Ishikawa (cell line): ENCODE results near the gene EIF4ENIF1.

Source experiments
- CEBPB ChIP-seq: IDR thresholded peaks from 2 replicates; pipeline ENCODE4 v1.6.1; 2012
- CREB1 ChIP-seq: IDR thresholded peaks from 2 replicates; pipeline ENCODE4 v1.6.1; 2012; ENCODE audit warnings: low read depth
- EGR1 ChIP-seq: IDR thresholded peaks from 2 replicates; pipeline ENCODE4 v1.6.1; 2012
- EP300 ChIP-seq: IDR thresholded peaks from 2 replicates; pipeline ENCODE4 v1.6.1; 2012; ENCODE audit warnings: borderline replicate concordance
- FOXM1 ChIP-seq: IDR thresholded peaks from 2 replicates; pipeline ENCODE4 v1.6.1; 2012; ENCODE audit warnings: low read depth, borderline replicate concordance
- NFIC ChIP-seq: IDR thresholded peaks from 2 replicates; pipeline ENCODE4 v1.6.1; 2012
- RAD21 ChIP-seq: IDR thresholded peaks from 2 replicates; pipeline ENCODE4 v1.6.1; 2012; ENCODE audit warnings: low read depth
- TAF1 ChIP-seq: IDR thresholded peaks from 2 replicates; pipeline ENCODE4 v1.6.1; 2012; ENCODE audit warnings: low read depth, mild to moderate bottlenecking
- TCF12 ChIP-seq: IDR thresholded peaks from 2 replicates; pipeline ENCODE4 v1.6.1; 2012; ENCODE audit warnings: low read depth
- TEAD4 ChIP-seq: IDR thresholded peaks from 2 replicates; pipeline ENCODE4 v1.6.1; 2012
- YY1 ChIP-seq: IDR thresholded peaks from 2 replicates; pipeline ENCODE4 v1.6.1; 2012; ENCODE audit warnings: low read depth
- ZBTB7A ChIP-seq: IDR thresholded peaks from 2 replicates; pipeline ENCODE4 v1.6.1; 2012; ENCODE audit warnings: low read depth
- TF ChIP-seq, protein P1 (sequence below): IDR thresholded peaks from 2 replicates; pipeline ENCODE4 v1.6.1; 2012; ENCODE audit warnings: low read depth, mild to moderate bottlenecking
- TF ChIP-seq, protein P2 (sequence below): IDR thresholded peaks from 2 replicates; pipeline ENCODE4 v1.6.1; 2012
- TF ChIP-seq, protein P3 (sequence below): IDR thresholded peaks from 2 replicates; pipeline ENCODE4 v1.6.1; 2012

Gene EIF4ENIF1

DNA sequence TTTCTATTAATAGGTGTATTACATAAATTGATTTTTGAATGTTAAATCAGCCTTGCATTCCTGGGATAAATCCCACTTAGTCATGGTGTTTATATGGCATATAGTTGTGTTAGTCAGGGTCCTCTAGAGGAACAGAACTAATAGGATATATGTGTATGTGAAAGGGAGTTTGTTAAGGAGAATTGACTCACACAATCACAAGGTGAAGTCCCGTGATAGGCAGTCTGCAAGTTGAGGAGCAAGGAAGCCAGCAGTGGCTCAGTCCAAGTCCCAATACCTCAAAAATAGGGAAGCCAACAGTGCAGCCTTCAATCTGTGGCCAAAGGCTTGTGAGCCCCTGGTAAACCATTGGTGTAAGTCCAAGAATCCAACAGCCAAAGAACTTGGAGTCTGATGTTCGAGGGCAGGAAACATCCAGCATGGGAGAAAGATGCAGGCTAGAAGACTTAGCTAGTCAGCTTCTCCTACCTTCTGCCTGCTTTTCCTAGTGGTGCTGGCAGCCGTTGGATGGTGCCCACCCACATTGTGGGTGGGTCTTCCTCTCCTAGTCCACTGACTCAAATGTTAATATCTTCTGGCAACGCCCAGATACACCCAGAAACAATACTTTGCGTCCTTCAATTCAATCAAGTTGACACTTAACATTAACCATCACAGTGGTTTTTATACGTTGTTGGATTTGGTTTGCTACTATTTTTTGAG is 19.6 kb upstream of the EIF4ENIF1 start:
- TF ChIP-seq CEBPB (no peak), ZBTB7A (no peak), TCF12 (no peak), CREB1 (no peak), TEAD4 (no peak), EP300 (no peak), TAF1 (no peak), YY1 (no peak), FOXM1 (no peak), NFIC (no peak), RAD21 (no peak), EGR1 (no peak)
- TF ChIP-seq, protein P1, sequence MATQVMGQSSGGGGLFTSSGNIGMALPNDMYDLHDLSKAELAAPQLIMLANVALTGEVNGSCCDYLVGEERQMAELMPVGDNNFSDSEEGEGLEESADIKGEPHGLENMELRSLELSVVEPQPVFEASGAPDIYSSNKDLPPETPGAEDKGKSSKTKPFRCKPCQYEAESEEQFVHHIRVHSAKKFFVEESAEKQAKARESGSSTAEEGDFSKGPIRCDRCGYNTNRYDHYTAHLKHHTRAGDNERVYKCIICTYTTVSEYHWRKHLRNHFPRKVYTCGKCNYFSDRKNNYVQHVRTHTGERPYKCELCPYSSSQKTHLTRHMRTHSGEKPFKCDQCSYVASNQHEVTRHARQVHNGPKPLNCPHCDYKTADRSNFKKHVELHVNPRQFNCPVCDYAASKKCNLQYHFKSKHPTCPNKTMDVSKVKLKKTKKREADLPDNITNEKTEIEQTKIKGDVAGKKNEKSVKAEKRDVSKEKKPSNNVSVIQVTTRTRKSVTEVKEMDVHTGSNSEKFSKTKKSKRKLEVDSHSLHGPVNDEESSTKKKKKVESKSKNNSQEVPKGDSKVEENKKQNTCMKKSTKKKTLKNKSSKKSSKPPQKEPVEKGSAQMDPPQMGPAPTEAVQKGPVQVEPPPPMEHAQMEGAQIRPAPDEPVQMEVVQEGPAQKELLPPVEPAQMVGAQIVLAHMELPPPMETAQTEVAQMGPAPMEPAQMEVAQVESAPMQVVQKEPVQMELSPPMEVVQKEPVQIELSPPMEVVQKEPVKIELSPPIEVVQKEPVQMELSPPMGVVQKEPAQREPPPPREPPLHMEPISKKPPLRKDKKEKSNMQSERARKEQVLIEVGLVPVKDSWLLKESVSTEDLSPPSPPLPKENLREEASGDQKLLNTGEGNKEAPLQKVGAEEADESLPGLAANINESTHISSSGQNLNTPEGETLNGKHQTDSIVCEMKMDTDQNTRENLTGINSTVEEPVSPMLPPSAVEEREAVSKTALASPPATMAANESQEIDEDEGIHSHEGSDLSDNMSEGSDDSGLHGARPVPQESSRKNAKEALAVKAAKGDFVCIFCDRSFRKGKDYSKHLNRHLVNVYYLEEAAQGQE = no peak
- TF ChIP-seq, protein P2, sequence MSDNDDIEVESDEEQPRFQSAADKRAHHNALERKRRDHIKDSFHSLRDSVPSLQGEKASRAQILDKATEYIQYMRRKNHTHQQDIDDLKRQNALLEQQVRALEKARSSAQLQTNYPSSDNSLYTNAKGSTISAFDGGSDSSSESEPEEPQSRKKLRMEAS = no peak
- TF ChIP-seq, protein P3, sequence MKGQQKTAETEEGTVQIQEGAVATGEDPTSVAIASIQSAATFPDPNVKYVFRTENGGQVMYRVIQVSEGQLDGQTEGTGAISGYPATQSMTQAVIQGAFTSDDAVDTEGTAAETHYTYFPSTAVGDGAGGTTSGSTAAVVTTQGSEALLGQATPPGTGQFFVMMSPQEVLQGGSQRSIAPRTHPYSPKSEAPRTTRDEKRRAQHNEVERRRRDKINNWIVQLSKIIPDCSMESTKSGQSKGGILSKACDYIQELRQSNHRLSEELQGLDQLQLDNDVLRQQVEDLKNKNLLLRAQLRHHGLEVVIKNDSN = no peak

DNA sequence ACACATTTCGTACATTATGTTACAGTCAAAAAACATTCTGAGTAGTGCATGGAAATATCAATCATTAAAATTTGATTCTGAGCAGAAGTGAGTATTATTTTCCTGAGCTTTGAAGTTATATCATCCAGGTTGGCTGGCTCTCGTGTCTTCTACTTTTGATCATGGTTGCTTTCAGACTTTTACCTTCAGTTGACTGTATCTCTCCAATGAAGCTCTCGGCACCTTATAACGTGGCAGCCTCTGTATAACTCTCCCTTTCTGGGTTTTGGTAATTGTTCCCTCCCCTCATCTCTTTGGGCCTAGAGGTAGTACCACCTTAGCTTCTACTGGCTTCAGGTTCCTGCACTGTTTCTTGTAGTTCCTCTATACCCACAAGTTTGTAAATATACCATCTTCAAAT is 18.9 kb upstream of the EIF4ENIF1 start:
- no peak for TF ChIP-seq EGR1
- no peak for TF ChIP-seq TEAD4
- no peak for TF ChIP-seq YY1

DNA sequence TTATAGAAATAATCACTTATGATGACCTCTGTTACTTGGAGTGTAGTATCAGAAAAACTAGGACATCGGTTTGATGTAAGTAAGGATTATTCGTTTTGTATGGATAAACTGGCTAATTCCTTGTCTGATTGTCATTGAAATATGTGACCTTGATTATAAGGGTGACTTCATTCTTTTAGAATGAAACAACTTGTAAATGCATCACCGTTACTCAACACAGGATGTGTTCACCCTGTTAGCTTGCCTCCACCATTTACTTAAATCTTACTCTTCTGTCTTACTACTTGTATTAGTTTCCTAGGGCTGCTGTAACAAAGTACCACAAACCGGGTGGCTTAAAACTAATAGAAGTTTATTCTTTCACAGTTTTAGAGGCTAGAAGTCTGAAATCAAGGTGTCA is 14.6 kb upstream of the EIF4ENIF1 start:
- TF ChIP-seq TCF12 (no peak), NFIC (no peak), TEAD4 (no peak), FOXM1 (no peak)
- TF ChIP-seq, protein P3 = no peak
- TF ChIP-seq, protein P2 = no peak
- TF ChIP-seq, protein P1 = no peak

DNA sequence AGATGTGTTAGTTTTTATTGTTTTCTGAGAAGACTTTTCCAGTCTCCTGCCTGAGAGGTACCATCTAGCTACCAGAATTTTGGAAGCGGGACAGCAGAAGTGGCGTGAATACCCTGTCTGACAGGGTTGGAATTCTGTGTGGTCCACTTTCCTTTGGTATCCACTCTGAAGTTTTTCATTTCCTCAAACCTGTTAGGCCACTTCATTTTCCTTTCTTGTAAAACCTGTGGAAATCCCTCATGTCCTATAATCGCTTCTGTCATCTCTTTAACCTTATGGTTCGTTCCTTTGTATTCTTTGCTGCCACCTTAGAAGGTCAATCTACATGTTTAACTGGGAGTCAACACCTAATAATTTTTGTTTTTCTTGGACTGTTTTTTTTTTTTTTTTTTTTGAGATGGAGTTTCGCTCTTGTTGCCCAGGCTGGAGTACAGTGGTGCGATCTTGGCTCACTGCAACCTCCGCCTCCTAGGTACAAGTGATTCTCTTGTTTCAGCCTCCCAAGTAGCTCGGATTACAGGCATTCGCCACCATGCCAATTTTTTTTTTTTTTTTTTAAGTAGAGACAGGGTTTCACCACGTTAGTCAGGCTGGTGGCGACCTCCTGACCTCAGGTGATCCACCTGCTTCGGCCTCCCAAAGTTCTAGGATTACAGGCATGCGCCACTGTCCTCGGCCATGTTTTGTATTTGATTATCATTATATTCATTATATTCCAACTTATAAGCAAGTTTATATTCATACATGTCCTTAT is 13.7 kb upstream of the EIF4ENIF1 start:
- TF ChIP-seq FOXM1 = no peak
- no peak for TF ChIP-seq TEAD4
- TF ChIP-seq NFIC = peak; percentile 34; the same call in 1 of the 2 replicates
- TF ChIP-seq, protein P2 = no peak

DNA sequence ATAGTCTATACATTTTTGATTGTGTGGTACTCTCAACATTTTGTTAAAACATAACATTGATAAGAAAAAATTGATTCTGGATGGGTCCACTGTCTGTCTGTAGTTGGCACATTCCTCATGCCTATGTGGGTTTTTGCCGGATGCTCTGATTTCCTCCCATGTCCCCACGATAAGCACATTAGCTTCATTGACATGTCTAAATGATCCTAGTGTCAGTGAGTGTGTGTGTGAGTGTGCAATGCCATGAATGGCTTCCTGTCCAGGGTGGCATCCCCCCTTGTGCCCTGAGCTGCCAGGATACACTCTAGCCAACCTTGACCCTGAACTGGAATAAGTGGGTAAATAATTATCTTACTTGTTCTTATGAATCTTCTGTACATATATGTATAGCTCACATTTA is 12.1 kb upstream of the EIF4ENIF1 start:
- no peak for TF ChIP-seq TEAD4
- TF ChIP-seq, protein P3 = no peak
- TF ChIP-seq RAD21 = no peak
- TF ChIP-seq ZBTB7A = no peak
- TF ChIP-seq, protein P1 = no peak
- TF ChIP-seq YY1 = no peak
- no peak for TF ChIP-seq TAF1
- TF ChIP-seq CEBPB = no peak
- no peak for TF ChIP-seq TCF12
- TF ChIP-seq EP300 = no peak
- TF ChIP-seq EGR1 = no peak
- TF ChIP-seq, protein P2 = no peak
- no peak for TF ChIP-seq NFIC
